ENCODE data around the gene MYH3. TPM values are rescaled to one million over a fixed set of nuclear protein-coding genes. Genes with fewer than 3 reads are reported as not detected.

MYH3 gene
- total and polyA plus RNA-seq, 10 of the 15 experiments (the other 5 are each of a cell fraction or from before 2014, with no cell fraction given): 0.14 to 1.4 (median 0.71) TPM

GRCh38 chr17:10646392-10646990, 10.6 kb downstream of the MYH3 start:
- ChIA-PET SMC1A (ENCODE audit: uncharacterized antibody, unreplicated experiment) (interaction anchor here (0.6 to 2.1 kb wide), 16 partner anchors 11 to 998 kb away, joined by 3 to 11 read pairs (median 4); partner anchors contain the start of gene MYH3), CTCF (interaction anchor here (0.6 to 4.6 kb wide), 33 partner anchors 8 to 1351 kb away, joined by 3 to 53 read pairs (median 4); partner anchors contain the start of gene ZNF18), RAD21 (ENCODE audit: unreplicated experiment) (interaction anchor here (1.5 to 2.4 kb wide), 3 partner anchors 12 to 197 kb away, joined by 7 to 17 read pairs (median 13); no protein-coding TSS in a partner anchor), POLR2A (no interaction called here)
- H4K20me1 ChIP-seq (ENCODE audit: control insufficient read depth, insufficient read depth): no peaks in the 10 kb centered on the region
- no peaks in the 10 kb centered on the region for H3K27me3 ChIP-seq (replicated peaks in 1 of 2; ENCODE audit: control insufficient read depth in 2 of 2, insufficient read depth in 2 of 2, low read length in 1 of 2)
- WGBS (ENCODE audit: insufficient coverage, insufficient replicate concordance, low lambda C conversion rate, missing lambda C conversion rate): 39% methylated on average over 8 of the region's 8 CpGs
- no peak overlapping the region for H2AFZ ChIP-seq (ENCODE audit: control insufficient read depth, low read depth, low read length)
- in situ Hi-C loops (cut with MboI): loop anchor here (5.0 to 25.0 kb wide), 4 partner anchors 201 to 991 kb away; no protein-coding TSS in a partner anchor
- H3K4me3 ChIP-seq: no peak overlapping the region
- intact Hi-C loops (cut with micrococcal nuclease; ENCODE audit: unreplicated experiment): loop anchor here (1.0 kb wide), 1 partner anchor 199 kb away; no protein-coding TSS in a partner anchor
- H3K27ac ChIP-seq (ENCODE audit: control insufficient read depth, insufficient read depth): no peak overlapping the region
- H3K9ac ChIP-seq (ENCODE audit: control insufficient read depth, insufficient read depth, low read length): no peak overlapping the region
- TF ChIP-seq SMC3 (IDR thresholded peaks at IDR 0.05; ENCODE audit: borderline replicate concordance, low read length) (peak; percentile 71; the same call in 1 of the 2 replicates), E2F4 (IDR thresholded peaks at IDR 0.05; ENCODE audit: low read depth, low read length) (no peak), YY1 (IDR thresholded peaks at IDR 0.05; ENCODE audit: low read depth, low read length) (peak; percentile 35; the same call in 1 of the 2 replicates), RAD21 (IDR thresholded peaks at IDR 0.05; ENCODE audit: insufficient read depth, low read depth, low read length) (peak; percentile 84), CTCF (IDR thresholded peaks at IDR 0.05 in 2 of 3, conservative IDR thresholded peaks at IDR 0.05 in 1 of 3; ENCODE audit: control insufficient read depth in 2 of 3, extremely low read depth in 1 of 3, insufficient read depth in 1 of 3, low read depth in 3 of 3, low read length in 3 of 3) (peak; percentile 83 to 85 (median 84)), ZZZ3 (IDR thresholded peaks at IDR 0.05; ENCODE audit: control insufficient read depth, insufficient read length, low read depth) (no peak)
- H3K4me2 ChIP-seq (ENCODE audit: control insufficient read depth, insufficient read depth): no peak overlapping the region
- BruUV-seq (replicated peaks): no TSS peak
- no peak for DNase-seq (ENCODE audit: low read depth, low spot score)
- H3K79me2 ChIP-seq (ENCODE audit: control insufficient read depth, insufficient read depth, low read length): no peaks in the 10 kb centered on the region
- H3K4me1 ChIP-seq (ENCODE audit: control insufficient read depth, insufficient read depth, low read length): no peaks in the 10 kb centered on the region
- ATAC-seq: peak; percentile 92
- FAIRE-seq: peak; percentile 81
- no peaks in the 10 kb centered on the region for H3K9me3 ChIP-seq (replicated peaks; ENCODE audit: control insufficient read depth, insufficient read depth, low read length)
- no peaks in the 10 kb centered on the region for H3K36me3 ChIP-seq (ENCODE audit: control insufficient read depth in 2 of 2, insufficient read depth in 2 of 2, low read length in 1 of 2)

All from GM12878 (cell line).